HepG2 (cell line): ENCODE measurements around the gene P2RY12. TPM values are rescaled to one million over a fixed set of nuclear protein-coding genes. Genes with fewer than 3 reads are reported as not detected.

Experiments used
- ATAC-seq: fragments of 200-7000 bp; cut with Tn5 transposase; 3 replicates; pipeline ENCODE4 v1.9.1; 2020; ENCODE audit warnings: mild to moderate bottlenecking, moderate library complexity
- BruUV-seq: library from RNA; stranded (reverse); fragments of 400-500 nt; replicated peaks from 2 replicates; lab custom pipeline; 2021; lab: Mats Ljungman, UMichigan
- CTCF ChIA-PET: fragments of 300-600 bp; formaldehyde crosslinking; extraction: SDS; loops from one replicate; lab custom pipeline; 2021; ENCODE audit warnings: low total read pairs, inconsistent platforms, low intra/inter-chr PET ratio; lab: Yijun Ruan, JAX
- POLR2A ChIA-PET: fragments of 350-600 bp; sonication (Branson Sonifier 250); formaldehyde crosslinking; loops from one replicate; lab custom pipeline; 2020; ENCODE audit warnings: antibody characterized with exemption, inconsistent platforms; lab: Yijun Ruan, JAX
- DNase-seq: peaks from one replicate; pipeline ENCODE4 v3.0.0-alpha.2; 2015; ENCODE audit warnings: low spot score
- FAIRE-seq: peaks from 3 replicates; lab custom pipeline; 2011; peaks lifted over from hg19 to GRCh38; lab: Jason Lieb, UNC
- H2AFZ ChIP-seq: one replicate; pipeline ENCODE4 v1.6.1; 2011; ENCODE audit warnings: low read length, inconsistent platforms
- H3K27ac ChIP-seq: fragments of 300-600 bp; 3 replicates; pipeline ENCODE4 v1.8.0; 2011; ENCODE audit warnings: mixed run types, mild to moderate bottlenecking, mixed read lengths, low read length, inconsistent platforms; ENCODE audit not compliant: insufficient read depth; ENCODE audit errors: extremely low read length
- H3K27me3 ChIP-seq, 2 experiments: fragments of 200-600 bp in 1 of 2; 2 replicates in 1 of 2; 3 replicates in 1 of 2; pipeline versions ENCODE4 v1.6.0 to v1.8.0; 2011; ENCODE audit warnings: low read length in 2 of 2, mild to moderate bottlenecking in 2 of 2, moderate library complexity in 2 of 2, inconsistent platforms in 1 of 2; ENCODE audit not compliant: insufficient read depth in 2 of 2, control insufficient read depth in 1 of 2
- H3K36me3 ChIP-seq, 2 experiments: fragments of 200-600 bp in 1 of 2; replicated peaks in 1 of 2; 2 replicates in 1 of 2; 3 replicates in 1 of 2; pipeline versions ENCODE4 v1.5.1 to v1.8.0; 2011; ENCODE audit warnings: low read length in 2 of 2, inconsistent platforms in 1 of 2; ENCODE audit not compliant: insufficient read depth in 2 of 2, control insufficient read depth in 1 of 2
- H3K4me1 ChIP-seq: 2 replicates; pipeline ENCODE4 v1.5.1; 2012; ENCODE audit warnings: low read length, inconsistent platforms; ENCODE audit not compliant: insufficient read depth
- H3K4me2 ChIP-seq: 2 replicates; pipeline ENCODE4 v1.6.0; 2011; ENCODE audit warnings: low read depth, low read length, inconsistent platforms
- H3K4me3 ChIP-seq, 3 experiments: fragments of 200-600 bp in 1 of 3; sonication (generic), shearing (Covaris generic) in 1 of 3; replicated peaks in 1 of 3; 2 replicates each; pipeline ENCODE4 v1.5.1; 2011 to 2016; ENCODE audit warnings: low read length in 3 of 3, inconsistent platforms in 2 of 3, low read depth in 2 of 3, mild to moderate bottlenecking in 2 of 3, control low read depth in 1 of 3, mixed read lengths in 1 of 3; ENCODE audit not compliant: insufficient read depth in 1 of 3
- H3K79me2 ChIP-seq: one replicate; pipeline ENCODE4 v1.6.1; 2011; ENCODE audit warnings: low read length, inconsistent platforms; ENCODE audit not compliant: insufficient read depth
- H3K9ac ChIP-seq: 2 replicates; pipeline ENCODE4 v1.6.0; 2011; ENCODE audit warnings: mild to moderate bottlenecking, low read depth, low read length, inconsistent platforms; ENCODE audit not compliant: insufficient read depth
- H3K9me3 ChIP-seq: 2 replicates; pipeline ENCODE4 v1.5.1; 2012; ENCODE audit warnings: mild to moderate bottlenecking, low read length
- H4K20me1 ChIP-seq: 2 replicates; pipeline ENCODE4 v1.6.0; 2011; ENCODE audit warnings: inconsistent platforms, mild to moderate bottlenecking, low read length, moderate library complexity; ENCODE audit not compliant: insufficient read depth
- ATF5 ChIP-seq: sonication (generic); formaldehyde crosslinking; IDR thresholded peaks from 2 replicates; pipeline ENCODE4 v1.4.0; 2020; ENCODE audit warnings: mild to moderate bottlenecking, low read depth, missing genetic modification reagents
- GPN1 ChIP-seq: sonication (generic); formaldehyde crosslinking; IDR thresholded peaks from 2 replicates; pipeline ENCODE4 v1.5.1; 2020; ENCODE audit warnings: missing genetic modification reagents, borderline replicate concordance
- NAIF1 ChIP-seq: sonication (generic); formaldehyde crosslinking; IDR thresholded peaks from 2 replicates; pipeline ENCODE4 v1.5.0; 2020; ENCODE audit warnings: mild to moderate bottlenecking, missing genetic modification reagents, borderline replicate concordance
- PHF20 ChIP-seq: sonication (generic); formaldehyde crosslinking; IDR thresholded peaks from 2 replicates; pipeline ENCODE4 v1.5.0; 2020; ENCODE audit warnings: mild to moderate bottlenecking, missing genetic modification reagents
- PHF8 ChIP-seq: sonication (generic); formaldehyde crosslinking; IDR thresholded peaks from 2 replicates; pipeline ENCODE4 v1.5.0; 2020; ENCODE audit warnings: missing genetic modification reagents
- SMAD9 ChIP-seq: sonication (generic); formaldehyde crosslinking; IDR thresholded peaks from 2 replicates; pipeline ENCODE4 v1.5.1; 2020; ENCODE audit warnings: mild to moderate bottlenecking, missing genetic modification reagents
- SYNCRIP ChIP-seq: fragments of 200-400 bp; formaldehyde crosslinking; IDR thresholded peaks from 2 replicates; pipeline ENCODE4 v1.6.1; 2018; ENCODE audit warnings: mild to moderate bottlenecking, low read depth, low read length; ENCODE audit not compliant: insufficient read depth
- TP53 ChIP-seq: sonication (generic); formaldehyde crosslinking; conservative IDR thresholded peaks from 2 replicates; pipeline ENCODE4 v1.4.0; 2020; ENCODE audit warnings: missing genetic modification reagents
- ZNF264 ChIP-seq: sonication (generic); formaldehyde crosslinking; IDR thresholded peaks from 2 replicates; pipeline ENCODE4 v1.4.0; 2020; ENCODE audit warnings: missing genetic modification reagents
- ZNF792 ChIP-seq: IDR thresholded peaks from 2 replicates; pipeline ENCODE4 v1.6.1; 2016
- ZNF839 ChIP-seq: sonication (generic); formaldehyde crosslinking; IDR thresholded peaks from 2 replicates; pipeline ENCODE4 v1.4.0; 2020; ENCODE audit warnings: missing genetic modification reagents, mild to moderate bottlenecking, borderline replicate concordance
- whole genome bisulfite sequencing: methylation state at CpG from one replicate; pipeline ENCODE4 v1.1.6; 2017; ENCODE audit warnings: low lambda C conversion rate; 5-methylcytosine and 5-hydroxymethylcytosine counted together
- in situ Hi-C: cut with HindIII; loops from 2 replicates; pipeline ENCODE4 v1.10.0; 2017; ENCODE audit warnings: low pct_unique_long_range_greater_than_20kb; ENCODE audit not compliant: extremely low pct_ligation_motif_present
- intact Hi-C: fragments of 100-400 bp; cut with micrococcal nuclease; formaldehyde crosslinking; loops from one replicate; pipeline ENCODE4 v1.10.0; 2022; ENCODE audit not compliant: unreplicated experiment
- polyA plus RNA-seq, 8 experiments: library from polyadenylated mRNA; depleted of rRNA in 3 of 8; stranded (reverse) in 7 of 8; unstranded in 1 of 8; fragments of >200 nt; fragmentation: Illumina TruSeq in 4 of 8; extraction: Trizol in 4 of 8; gene quantifications; 2 replicates each; pipeline versions ENCODE4 v1.2.1 to v1.2.3, GENCODE V29; 2011 to 2016; ENCODE audit warnings: low read depth in 4 of 8, missing spikeins in 1 of 8, mixed read lengths in 1 of 8; ENCODE audit not compliant: insufficient read depth in 1 of 8
- total RNA-seq, 5 experiments: library from RNA; depleted of rRNA; stranded (reverse); fragments of >200 nt; fragmentation: Illumina TruSeq; extraction: Trizol; gene quantifications; 2 replicates each; pipeline ENCODE4 v1.2.3, GENCODE V29; 2016; ENCODE audit warnings: low read depth in 1 of 5
- TF ChIP-seq, protein P1 (sequence below): IDR thresholded peaks from 2 replicates; pipeline ENCODE4 v1.6.1; 2016; ENCODE audit warnings: control low read depth

P2RY12 gene
- total and polyA plus RNA-seq, 2 of the 13 experiments (the other 11 are each of a cell fraction or from before 2014, with no cell fraction given) = not detected

DNA sequence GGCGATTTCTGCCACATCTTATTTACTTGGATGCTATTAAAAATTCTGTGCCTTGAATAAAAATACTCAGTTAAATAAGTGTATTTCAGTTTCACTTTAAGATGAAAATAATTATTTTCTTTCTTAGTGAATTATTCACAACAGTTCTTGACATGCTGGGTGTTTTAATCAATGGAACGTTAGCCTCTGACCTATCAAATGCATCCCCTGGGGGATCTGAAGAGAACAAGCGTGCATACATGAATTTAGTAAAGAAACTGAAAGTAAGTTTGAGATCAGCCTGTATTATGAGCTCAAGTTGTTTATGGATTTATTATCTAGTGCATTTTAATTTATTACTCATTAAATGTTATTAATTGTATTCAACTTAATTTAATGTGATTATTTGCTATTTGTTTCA, 597 bp downstream of the P2RY12 start:
- H3K79me2 ChIP-seq = no peaks in the 10 kb centered on the region
- H3K36me3 ChIP-seq = no peaks in the 10 kb centered on the region
- no peak overlapping the region for H3K4me2 ChIP-seq
- FAIRE-seq = no peak
- DNase-seq = no peak
- H3K4me1 ChIP-seq = no peaks in the 10 kb centered on the region
- CTCF ChIA-PET = no interaction called here
- H4K20me1 ChIP-seq = no peaks in the 10 kb centered on the region
- no peak for ATAC-seq
- H3K27ac ChIP-seq = no peak overlapping the region
- no peaks in the 10 kb centered on the region for H3K27me3 ChIP-seq
- intact Hi-C loops = no loop called here
- H3K9ac ChIP-seq = no peak overlapping the region
- in situ Hi-C loops = no loop called here
- no peak overlapping the region for H3K4me3 ChIP-seq
- H2AFZ ChIP-seq = no peak overlapping the region
- 20% methylated on average over 3 of the region's 3 CpGs for WGBS
- H3K9me3 ChIP-seq = no peaks in the 10 kb centered on the region
- no TSS peak for BruUV-seq
- POLR2A ChIA-PET = no interaction called here
- TF ChIP-seq SYNCRIP (no peak), SMAD9 (CRISPR knock-in tag) (no peak), PHF20 (CRISPR knock-in tag) (no peak), ZNF792 (CRISPR knock-in tag) (no peak), TP53 (CRISPR knock-in tag) (no peak), GPN1 (CRISPR knock-in tag) (no peak), NAIF1 (no peak), ZNF839 (CRISPR knock-in tag) (no peak), ZNF264 (CRISPR knock-in tag) (no peak), ATF5 (CRISPR knock-in tag) (no peak), PHF8 (CRISPR knock-in tag) (no peak)
- TF ChIP-seq, protein P1, sequence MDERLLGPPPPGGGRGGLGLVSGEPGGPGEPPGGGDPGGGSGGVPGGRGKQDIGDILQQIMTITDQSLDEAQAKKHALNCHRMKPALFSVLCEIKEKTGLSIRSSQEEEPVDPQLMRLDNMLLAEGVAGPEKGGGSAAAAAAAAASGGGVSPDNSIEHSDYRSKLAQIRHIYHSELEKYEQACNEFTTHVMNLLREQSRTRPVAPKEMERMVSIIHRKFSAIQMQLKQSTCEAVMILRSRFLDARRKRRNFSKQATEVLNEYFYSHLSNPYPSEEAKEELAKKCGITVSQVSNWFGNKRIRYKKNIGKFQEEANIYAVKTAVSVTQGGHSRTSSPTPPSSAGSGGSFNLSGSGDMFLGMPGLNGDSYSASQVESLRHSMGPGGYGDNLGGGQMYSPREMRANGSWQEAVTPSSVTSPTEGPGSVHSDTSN (CRISPR knock-in tag) = no peak
